ENCODE measurements around the gene OR11A1. TPM values are rescaled to one million over a fixed set of nuclear protein-coding genes. Genes with fewer than 3 reads are reported as not detected.
"Not testable (repeated sequence)": the region's sequence is repeated elsewhere in the genome, so short reads cannot be mapped to it uniquely, and the experiment has no call there.

Gene OR11A1
- total RNA-seq, 1 experiment from 2014 or later = not detected

- Histone ChIP-seq H3K27ac (no peak overlapping the region), H3K9me3 (replicated peaks) (no peaks in the 10 kb centered on the region), H3K36me3 (no peaks in the 10 kb centered on the region), H3K4me1 (replicated peaks) (no peaks in the 10 kb centered on the region), H3K4me3 (no peak overlapping the region), H3K27me3 (replicated peaks) (no peaks in the 10 kb centered on the region; the same call in 1 of the 2 replicates)
- DNase-seq (ENCODE audit: low read depth in 1 of 2, low spot score in 2 of 2) = no peak
Observed at GRCh38 chr6:29465279-29465678, 8.4 kb upstream of the OR11A1 start.

DNA sequence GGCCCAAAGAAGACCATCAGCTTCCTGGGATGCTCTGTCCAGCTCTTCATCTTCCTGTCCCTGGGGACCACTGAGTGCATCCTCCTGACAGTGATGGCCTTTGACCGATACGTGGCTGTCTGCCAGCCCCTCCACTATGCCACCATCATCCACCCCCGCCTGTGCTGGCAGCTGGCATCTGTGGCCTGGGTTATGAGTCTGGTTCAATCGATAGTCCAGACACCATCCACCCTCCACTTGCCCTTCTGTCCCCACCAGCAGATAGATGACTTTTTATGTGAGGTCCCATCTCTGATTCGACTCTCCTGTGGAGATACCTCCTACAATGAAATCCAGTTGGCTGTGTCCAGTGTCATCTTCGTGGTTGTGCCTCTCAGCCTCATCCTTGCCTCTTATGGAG lies 5.2 kb upstream of the OR11A1 start:
- no peak for DNase-seq (ENCODE audit: low read depth in 1 of 2, low spot score in 2 of 2)
- Histone ChIP-seq H3K9me3 (replicated peaks) (no peaks in the 10 kb centered on the region), H3K4me3 (no peak overlapping the region), H3K36me3 (no peaks in the 10 kb centered on the region), H3K27me3 (replicated peaks) (no peaks in the 10 kb centered on the region; the same call in 1 of the 2 replicates), H3K4me1 (replicated peaks) (no peaks in the 10 kb centered on the region), H3K27ac (no peak overlapping the region)

DNA sequence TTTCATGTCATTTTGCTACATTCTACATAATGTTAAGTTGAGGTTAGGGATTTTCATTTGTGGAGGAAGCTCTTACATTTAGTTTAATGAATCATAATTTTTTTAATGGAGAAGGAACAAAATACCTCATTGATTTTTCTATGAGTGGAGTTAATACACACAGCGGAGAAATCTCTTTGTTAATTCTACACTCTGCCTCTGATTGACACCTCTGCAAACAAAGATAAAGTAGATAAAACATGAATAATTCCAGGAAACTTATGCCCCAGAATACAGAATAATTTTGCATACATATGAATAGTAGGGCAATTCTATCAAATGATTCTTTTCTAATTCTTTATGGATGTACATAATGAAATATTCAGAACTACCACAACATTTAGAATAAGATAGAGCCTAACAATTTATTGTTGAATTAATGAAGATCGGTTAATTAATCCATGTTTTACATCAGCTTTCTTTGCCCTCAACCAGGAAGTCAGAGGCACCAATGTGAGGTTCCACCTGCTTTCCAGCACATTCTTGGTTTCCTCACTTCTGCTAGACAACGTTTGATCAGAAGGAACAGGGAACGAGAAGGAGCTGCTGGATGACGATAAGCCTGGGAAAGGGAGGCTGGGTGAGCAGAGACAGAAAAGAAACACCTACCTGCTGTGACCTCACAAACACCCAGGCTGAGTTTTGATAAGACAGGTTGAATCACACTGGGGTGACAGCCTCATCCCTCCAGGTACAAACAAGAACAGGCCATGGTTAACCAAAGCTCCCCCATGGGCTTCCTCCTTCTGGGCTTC lies 4.3 kb upstream of the OR11A1 start:
- Histone ChIP-seq H3K27ac (no peak overlapping the region), H3K4me3 (no peak overlapping the region)
- DNase-seq (ENCODE audit: low read depth in 1 of 2, low spot score in 2 of 2) = no peak

DNA sequence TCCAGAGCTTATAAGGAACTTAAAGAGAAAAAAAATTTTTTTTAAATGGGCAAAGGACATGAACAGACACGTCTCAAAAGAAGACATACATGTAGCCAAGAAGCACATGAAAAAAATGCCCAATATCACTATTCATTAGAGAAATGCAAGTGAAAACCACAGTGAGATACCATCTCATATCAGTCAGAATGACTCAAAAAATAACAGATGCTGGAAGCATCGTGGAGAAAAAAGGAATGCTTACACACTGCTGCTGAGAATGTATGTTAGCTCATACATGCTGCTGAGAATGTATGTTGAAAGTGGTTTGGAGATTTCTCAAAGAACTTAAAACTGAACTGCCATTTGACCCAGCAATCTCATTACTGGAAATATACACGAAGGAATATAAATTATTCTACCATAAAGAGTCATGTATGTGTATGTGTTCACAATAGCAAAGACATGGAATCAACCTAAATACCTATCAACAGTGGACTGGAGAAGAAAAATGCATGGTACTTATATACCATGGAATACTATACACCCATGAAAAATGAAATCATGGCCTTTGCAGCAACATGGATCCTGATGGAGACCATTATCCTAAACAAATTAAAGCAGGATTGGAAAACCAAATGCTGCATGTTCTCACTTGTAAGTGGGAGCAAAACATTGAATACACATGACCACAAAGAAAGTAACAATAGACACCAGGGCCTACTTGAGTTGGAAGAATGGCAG lies 5.2 kb downstream of the OR11A1 start:
- DNase-seq (ENCODE audit: low read depth in 1 of 2, low spot score in 2 of 2) = no peak
- H3K27ac ChIP-seq = no peak overlapping the region
- H3K36me3 ChIP-seq = no peaks in the 10 kb centered on the region
- H3K4me3 ChIP-seq = no peak overlapping the region
- H3K9me3 ChIP-seq (replicated peaks) = no peaks in the 10 kb centered on the region
- H3K4me1 ChIP-seq (replicated peaks) = no peaks in the 10 kb centered on the region
- H3K27me3 ChIP-seq (replicated peaks) = no peaks in the 10 kb centered on the region

More for the DNA sequence above, 4.3 kb upstream of the OR11A1 start:
- Histone ChIP-seq H3K36me3 (no peaks in the 10 kb centered on the region), H3K4me1 (replicated peaks) (no peaks in the 10 kb centered on the region), H3K27me3 (replicated peaks) (no peaks in the 10 kb centered on the region; the same call in 1 of the 2 replicates), H3K9me3 (replicated peaks) (no peaks in the 10 kb centered on the region)

DNA sequence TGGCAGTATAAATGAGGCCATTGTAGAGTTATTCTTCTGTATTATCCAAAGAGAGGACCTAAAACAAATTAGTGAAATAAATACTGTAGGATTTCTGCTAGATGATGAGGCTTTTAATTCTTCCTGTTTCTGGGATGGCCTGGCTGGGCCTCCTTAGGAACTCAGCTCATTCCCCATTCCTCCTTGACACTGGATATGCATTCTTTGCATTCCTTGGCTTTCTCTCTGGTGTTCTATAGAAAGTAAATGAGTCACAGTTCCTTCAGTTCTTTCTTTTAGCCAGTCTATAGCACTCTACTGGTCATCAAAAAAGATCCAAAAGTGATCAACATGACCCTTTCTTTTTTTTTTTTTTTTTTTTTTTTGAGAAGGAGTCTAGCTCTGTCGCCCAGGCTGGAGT lies 9.2 kb downstream of the OR11A1 start:
- no peaks in the 10 kb centered on the region for H3K27me3 ChIP-seq (replicated peaks)
- no peak for DNase-seq (ENCODE audit: low read depth in 1 of 2, low spot score in 2 of 2)
- no peak overlapping the region for H3K4me3 ChIP-seq
- no peaks in the 10 kb centered on the region for H3K4me1 ChIP-seq (replicated peaks)
- no peaks in the 10 kb centered on the region for H3K36me3 ChIP-seq
- H3K9me3 ChIP-seq (replicated peaks) = no peaks in the 10 kb centered on the region
- H3K27ac ChIP-seq = no peak overlapping the region

GRCh38 chr6:29444031-29444430 lies 12.8 kb downstream of the OR11A1 start:
- not testable (repeated sequence) for DNase-seq (ENCODE audit: low read depth in 1 of 2, low spot score in 2 of 2); H3K36me3 ChIP-seq; H3K27me3 ChIP-seq (replicated peaks); H3K9me3 ChIP-seq (replicated peaks); H3K4me3 ChIP-seq; H3K27ac ChIP-seq; H3K4me1 ChIP-seq (replicated peaks)

DNA sequence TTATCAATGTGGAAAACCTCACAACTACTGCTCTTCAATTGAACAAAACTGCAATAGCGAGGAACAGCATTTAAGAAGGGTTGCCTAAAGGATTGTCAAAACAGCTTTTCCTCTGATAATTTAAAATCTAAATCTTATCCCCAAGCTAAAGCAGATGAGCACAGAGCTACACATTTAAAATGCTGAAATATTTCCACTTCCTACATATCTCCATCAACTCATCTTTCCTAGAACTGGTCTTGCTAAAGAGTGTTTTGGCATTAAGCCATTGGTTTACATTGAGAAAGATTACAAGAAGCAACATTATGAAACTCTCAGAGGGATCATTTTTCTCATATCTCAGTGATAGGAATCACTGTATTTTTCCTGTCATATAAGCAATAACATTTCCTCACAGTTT lies 14.2 kb downstream of the OR11A1 start:
- no peaks in the 10 kb centered on the region for H3K4me1 ChIP-seq (replicated peaks)
- H3K27ac ChIP-seq = no peak overlapping the region
- no peak for DNase-seq (ENCODE audit: low read depth in 1 of 2, low spot score in 2 of 2)
- H3K9me3 ChIP-seq (replicated peaks) = no peaks in the 10 kb centered on the region
- no peaks in the 10 kb centered on the region for H3K27me3 ChIP-seq (replicated peaks)
- no peaks in the 10 kb centered on the region for H3K36me3 ChIP-seq
- no peak overlapping the region for H3K4me3 ChIP-seq

DNA sequence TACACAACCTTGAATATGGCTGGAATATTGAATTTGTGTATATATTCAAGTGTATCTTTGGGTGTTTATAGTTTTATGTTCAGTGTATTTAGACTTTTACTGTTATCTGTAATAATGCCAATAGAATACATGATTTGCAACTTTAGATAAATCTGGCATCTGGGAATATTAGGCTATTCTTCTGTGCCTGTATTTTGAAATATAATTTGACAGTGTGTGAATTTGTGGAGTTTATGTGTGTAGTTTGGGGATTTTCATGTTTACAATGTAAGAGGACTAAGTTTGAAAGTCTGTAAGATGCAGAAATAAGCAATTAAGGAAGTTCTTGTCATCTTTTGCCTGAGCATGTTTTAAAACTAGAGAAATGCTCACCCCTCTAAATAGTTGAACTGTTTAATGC lies 17.9 kb downstream of the OR11A1 start, which contains the start of gene OR10C1:
OR10C1 (plus strand) TSS at position 301 of the 400 bp plus-strand sequence. CDS start 710 bp downstream, outside the sequence.
- no peak for DNase-seq (ENCODE audit: low read depth in 1 of 2, low spot score in 2 of 2)
- H3K4me1 ChIP-seq (replicated peaks) = no peaks in the 10 kb centered on the region
- no peak within 1 kb of the TSS for H3K27ac ChIP-seq
- no peaks in the 10 kb centered on the region for H3K27me3 ChIP-seq (replicated peaks)
- H3K9me3 ChIP-seq (replicated peaks) = no peaks in the 10 kb centered on the region
- H3K36me3 ChIP-seq = no peaks in the 10 kb centered on the region
- H3K4me3 ChIP-seq = no peak within 1 kb of the TSS

DNA sequence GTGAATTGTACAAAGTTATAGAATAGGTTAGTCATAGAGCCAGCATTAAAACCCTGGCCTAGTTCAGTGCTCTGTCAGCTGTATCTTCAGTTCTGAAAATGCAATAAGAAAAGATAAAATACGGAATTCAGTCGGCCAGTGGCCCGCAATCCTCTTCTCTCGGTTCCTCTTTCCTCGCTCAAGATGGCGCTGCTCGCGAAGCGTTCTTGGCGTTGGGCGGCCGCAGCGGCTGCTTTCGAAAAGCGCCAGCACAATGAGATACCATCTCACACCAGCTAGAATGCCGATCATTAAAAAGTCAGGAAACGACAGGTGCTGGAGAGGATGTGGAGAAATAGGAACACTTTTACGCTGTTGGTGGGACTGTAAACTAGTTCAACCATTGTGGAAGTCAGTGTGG lies 20.1 kb downstream of the OR11A1 start:
- not testable (repeated sequence) for H3K36me3 ChIP-seq; H3K4me3 ChIP-seq; H3K9me3 ChIP-seq (replicated peaks); H3K27ac ChIP-seq; H3K4me1 ChIP-seq (replicated peaks); DNase-seq (ENCODE audit: low read depth in 1 of 2, low spot score in 2 of 2); H3K27me3 ChIP-seq (replicated peaks)

- Histone ChIP-seq H3K9me3 (replicated peaks) (no peaks in the 10 kb centered on the region), H3K27me3 (replicated peaks) (no peaks in the 10 kb centered on the region; the same call in 1 of the 2 replicates), H3K36me3 (no peaks in the 10 kb centered on the region), H3K4me1 (replicated peaks) (no peaks in the 10 kb centered on the region), H3K27ac (no peak overlapping the region), H3K4me3 (no peak overlapping the region)
- no peak for DNase-seq (ENCODE audit: low read depth in 1 of 2, low spot score in 2 of 2)
Observed at GRCh38 chr6:29426654-29427053, 30.2 kb downstream of the OR11A1 start.

DNA sequence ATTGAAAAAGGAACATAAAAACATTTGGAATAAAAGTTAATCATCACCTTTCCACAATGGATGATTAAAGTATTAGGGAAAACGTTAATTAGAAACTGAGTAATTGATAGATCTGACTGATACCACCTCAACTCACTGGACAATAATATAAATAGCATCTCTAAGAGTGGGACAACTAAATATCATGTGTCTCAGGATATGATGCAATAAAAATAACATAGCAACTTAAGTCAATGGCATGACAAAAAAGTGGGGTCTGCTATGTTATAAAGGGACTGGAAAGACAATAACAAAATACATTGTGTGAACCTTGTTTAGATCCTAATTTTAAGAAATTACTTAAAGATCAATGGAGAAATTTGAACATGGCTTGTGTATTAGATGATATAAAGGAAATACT lies 31.8 kb downstream of the OR11A1 start:
- H3K27me3 ChIP-seq (replicated peaks) = no peaks in the 10 kb centered on the region; the same call in 1 of the 2 replicates
- no peaks in the 10 kb centered on the region for H3K4me1 ChIP-seq (replicated peaks)
- no peak overlapping the region for H3K27ac ChIP-seq
- no peaks in the 10 kb centered on the region for H3K9me3 ChIP-seq (replicated peaks)
- DNase-seq (ENCODE audit: low read depth in 1 of 2, low spot score in 2 of 2) = no peak
- no peaks in the 10 kb centered on the region for H3K36me3 ChIP-seq
- no peak overlapping the region for H3K4me3 ChIP-seq

DNA sequence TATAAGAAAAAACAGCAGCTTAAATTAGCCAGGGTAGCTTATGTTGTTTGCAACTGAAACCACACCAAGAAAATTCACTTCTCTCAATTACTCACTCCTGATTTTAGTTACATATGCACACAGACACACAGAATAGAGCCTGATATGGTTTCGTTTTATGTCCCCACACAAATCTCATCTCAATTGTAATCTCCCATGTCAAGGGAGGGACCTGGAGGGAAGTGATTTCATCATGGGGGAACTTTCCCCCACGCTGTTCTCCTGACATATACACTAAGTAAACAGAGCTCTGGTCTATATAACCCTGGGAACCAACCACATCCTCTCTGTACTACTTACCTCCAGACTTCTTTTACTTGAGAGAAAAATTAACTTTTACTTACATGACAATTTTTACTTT lies 32.3 kb downstream of the OR11A1 start:
- no peak for DNase-seq (ENCODE audit: low read depth in 1 of 2, low spot score in 2 of 2)
- no peak overlapping the region for H3K27ac ChIP-seq
- H3K9me3 ChIP-seq (replicated peaks) = no peaks in the 10 kb centered on the region
- no peaks in the 10 kb centered on the region for H3K4me1 ChIP-seq (replicated peaks)
- H3K4me3 ChIP-seq = no peak overlapping the region
- H3K27me3 ChIP-seq (replicated peaks) = no peaks in the 10 kb centered on the region; the same call in 1 of the 2 replicates
- H3K36me3 ChIP-seq = no peaks in the 10 kb centered on the region

DNA sequence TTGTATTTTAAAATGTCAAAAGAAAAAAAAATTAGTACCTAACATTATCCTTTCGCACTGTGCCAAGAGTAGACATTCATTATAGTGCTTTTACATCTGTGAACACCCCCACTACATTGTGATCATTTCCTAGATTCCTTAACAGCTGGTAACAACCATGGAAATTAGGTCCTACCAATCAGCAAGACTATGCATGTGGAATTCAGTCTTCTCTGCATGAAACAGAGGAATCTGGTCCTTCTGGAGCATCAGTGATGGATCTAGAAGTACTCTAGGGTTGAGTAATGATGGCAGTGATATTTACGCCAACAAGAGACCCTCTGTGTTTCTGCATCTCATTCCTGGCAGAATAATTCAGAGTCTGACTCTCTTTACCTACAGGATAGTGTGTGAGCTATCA lies 32.7 kb downstream of the OR11A1 start:
- Histone ChIP-seq H3K9me3 (replicated peaks) (no peaks in the 10 kb centered on the region), H3K4me1 (replicated peaks) (no peaks in the 10 kb centered on the region), H3K36me3 (no peaks in the 10 kb centered on the region), H3K27me3 (replicated peaks) (no peaks in the 10 kb centered on the region; the same call in 1 of the 2 replicates), H3K4me3 (no peak overlapping the region), H3K27ac (no peak overlapping the region)
- no peak for DNase-seq (ENCODE audit: low read depth in 1 of 2, low spot score in 2 of 2)

- Histone ChIP-seq H3K36me3 (no peaks in the 10 kb centered on the region), H3K4me3 (no peak overlapping the region), H3K4me1 (replicated peaks) (no peaks in the 10 kb centered on the region), H3K27me3 (replicated peaks) (no peaks in the 10 kb centered on the region), H3K9me3 (replicated peaks) (no peaks in the 10 kb centered on the region), H3K27ac (no peak overlapping the region)
- no peak for DNase-seq (ENCODE audit: low read depth in 1 of 2, low spot score in 2 of 2)
Observed at GRCh38 chr6:29419516-29419915, 37.4 kb downstream of the OR11A1 start.

All from SJSA1 (cell line).